GDM1 (cell line): ENCODE data around the gene GTF2E1.
"Not testable (repeated sequence)": the region's sequence is repeated elsewhere in the genome, so short reads cannot be mapped to it uniquely, and the experiment has no call there.

Source experiments
- DNase-seq: peaks from one replicate; lab custom pipeline; 2025; lab: John Stamatoyannopoulos, UW

The GTF2E1 gene

DNA sequence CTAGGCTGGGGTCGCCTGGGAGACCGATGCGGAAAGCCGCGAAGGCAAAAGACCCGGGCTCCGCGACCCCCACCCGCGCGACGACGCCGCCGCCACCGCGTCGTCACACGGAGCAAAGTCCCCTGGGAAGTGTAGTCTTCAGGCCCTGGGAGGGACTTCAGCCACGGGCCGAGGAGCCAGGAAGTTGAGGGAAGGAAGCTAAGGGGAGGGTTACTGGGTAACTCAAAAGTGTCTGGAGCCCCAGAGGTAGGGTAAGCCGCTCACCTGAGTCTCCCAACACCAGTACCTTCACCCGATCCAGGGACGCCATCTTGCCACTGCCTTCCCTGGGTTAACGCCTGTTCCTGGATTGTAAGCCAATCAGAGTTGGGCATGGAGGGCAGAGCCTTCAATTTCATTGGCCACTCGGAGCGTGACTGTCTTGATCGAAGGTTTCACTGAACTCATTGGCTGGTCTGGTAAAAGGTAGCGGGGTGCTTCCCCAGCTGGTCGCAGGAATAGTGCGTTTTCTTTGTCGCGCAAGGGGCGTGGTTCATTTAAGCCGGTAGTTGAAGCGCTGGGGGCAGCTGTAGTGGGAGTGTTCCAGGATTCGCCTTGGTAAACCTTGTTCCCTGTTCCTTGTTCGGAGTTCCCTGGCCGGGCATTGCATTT lies at the start of gene GTF2E1, which contains the start of gene RABL3:
Gene GTF2E1 (plus strand): TSS at position 547 of the 651 bp plus-strand sequence. CDS start 7,809 bp downstream, outside the sequence.
Gene RABL3 (minus strand): TSS at position 319 of the 651 bp plus-strand sequence. CDS start 9 bp downstream, at position 310.
- DNase-seq, result peak; percentile 98

DNA sequence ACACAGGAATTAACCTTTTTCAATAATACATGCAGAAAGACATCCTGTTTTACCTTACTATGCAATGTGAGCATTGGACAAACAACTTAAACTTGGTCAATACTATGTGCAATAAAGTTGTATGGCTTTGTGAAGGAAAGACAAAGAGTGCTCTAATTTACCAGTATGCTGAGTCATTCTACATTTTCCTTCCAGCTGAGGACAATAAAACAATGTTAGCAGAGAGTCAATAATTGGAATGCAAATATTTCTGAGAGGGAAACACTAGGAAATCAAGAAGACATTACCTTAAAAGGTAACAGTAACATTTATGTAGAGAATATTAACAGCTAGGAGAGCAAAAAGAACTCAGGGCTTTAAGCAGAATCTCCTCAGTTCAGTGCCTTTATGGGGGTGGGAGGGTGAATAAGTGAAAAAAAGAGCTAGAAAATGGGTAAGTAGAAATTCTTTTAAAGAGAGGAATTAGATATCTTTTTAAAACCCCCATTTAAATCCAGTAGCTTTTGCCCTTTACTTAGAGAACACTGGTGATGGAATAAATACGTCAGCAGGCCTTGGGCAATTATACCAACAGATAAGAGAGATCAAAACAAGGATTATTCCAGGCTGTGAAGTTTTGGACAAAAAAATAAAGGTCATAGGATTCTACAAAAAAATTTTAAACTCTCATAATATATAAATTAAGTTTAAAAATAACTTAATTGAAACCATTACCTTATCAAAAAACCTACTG lies 48.9 kb upstream of the GTF2E1 start:
- no peak for DNase-seq

DNA sequence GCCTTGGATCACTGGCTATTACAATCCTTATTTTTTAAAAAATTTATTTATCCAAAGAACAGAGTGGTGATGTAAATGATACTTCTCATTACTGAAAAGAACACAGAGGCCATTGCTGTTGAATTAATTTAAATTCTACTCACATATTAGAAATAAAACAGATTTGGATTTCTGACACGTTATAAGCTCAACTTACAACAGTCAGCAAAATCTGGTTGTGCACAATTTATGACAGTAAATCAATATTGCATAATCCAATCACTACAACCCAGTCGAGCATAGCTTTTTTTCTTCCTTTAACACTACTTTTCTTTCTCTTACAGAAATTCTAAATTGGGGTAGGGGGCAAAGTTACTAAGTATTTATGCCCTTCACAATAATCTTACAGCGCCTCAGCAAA lies 43.2 kb upstream of the GTF2E1 start:
- no peak for DNase-seq

DNA sequence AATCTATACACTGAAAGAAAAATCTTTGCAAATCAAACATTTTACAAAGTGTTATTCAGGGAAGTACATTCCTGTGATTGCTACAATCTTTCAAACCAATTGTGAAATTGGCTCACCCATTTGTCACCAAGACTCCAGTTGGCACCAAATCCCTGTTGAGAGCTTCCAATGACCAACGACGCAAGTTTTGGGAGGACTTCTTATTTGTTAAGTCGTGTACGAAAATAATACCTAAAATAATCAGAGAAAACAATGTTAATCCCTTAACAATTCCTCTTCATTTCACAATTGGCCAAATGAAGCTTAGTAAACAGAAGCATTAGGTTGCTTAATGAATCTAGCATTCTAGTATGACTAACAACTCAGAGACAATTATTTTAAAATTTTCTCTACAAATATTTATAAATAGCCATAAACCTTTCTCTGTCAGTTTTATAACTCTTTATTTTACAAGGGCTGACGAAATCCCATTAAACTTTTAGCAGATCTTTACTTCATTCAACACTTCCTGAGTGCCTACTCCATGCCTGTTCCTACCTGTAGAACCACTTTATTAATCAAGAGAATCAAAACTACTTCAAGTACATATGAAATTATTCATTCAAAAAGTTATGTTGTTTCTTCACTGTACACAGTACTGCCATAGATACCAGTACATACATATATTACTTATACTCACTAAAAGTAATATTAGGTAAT lies 36.5 kb upstream of the GTF2E1 start:
- no peak for DNase-seq

DNA sequence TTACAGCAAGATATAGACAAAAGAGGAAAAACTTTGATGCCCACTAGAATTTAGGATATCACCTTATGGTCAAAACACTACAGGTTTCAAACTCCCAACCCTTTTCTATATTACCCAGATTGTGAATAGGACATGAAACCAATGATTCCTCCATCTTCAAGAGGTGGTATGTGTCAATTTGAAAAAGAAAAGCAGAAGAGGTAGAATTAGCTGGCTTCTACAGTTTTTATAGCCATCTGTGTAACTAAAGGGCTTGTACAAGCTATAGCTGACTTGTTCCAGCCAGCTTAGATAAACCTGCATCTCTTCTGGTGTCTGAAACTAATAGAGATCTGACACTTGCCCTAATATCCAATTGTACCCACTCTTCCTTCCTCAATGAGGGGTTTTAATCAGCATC lies 35.6 kb upstream of the GTF2E1 start:
- DNase-seq, result no peak

DNA sequence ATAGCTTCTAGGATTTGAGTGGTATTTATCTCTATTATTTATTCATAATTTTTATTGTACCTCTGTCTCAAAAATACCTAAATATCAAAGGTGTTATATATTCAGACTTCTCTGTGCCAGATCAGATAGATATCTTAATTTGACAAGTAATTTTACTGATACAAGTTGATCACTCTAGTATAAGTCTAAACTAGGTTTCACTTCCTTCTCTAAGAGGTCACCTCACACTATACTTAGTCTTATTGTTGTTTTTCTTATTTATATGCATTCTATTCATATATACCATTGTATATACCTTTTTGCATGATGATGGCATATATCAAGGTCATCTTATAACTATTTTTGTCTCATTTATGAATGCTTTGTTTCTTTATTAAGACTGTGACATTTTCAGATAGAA lies 34.1 kb upstream of the GTF2E1 start:
- DNase-seq, result no peak

DNA sequence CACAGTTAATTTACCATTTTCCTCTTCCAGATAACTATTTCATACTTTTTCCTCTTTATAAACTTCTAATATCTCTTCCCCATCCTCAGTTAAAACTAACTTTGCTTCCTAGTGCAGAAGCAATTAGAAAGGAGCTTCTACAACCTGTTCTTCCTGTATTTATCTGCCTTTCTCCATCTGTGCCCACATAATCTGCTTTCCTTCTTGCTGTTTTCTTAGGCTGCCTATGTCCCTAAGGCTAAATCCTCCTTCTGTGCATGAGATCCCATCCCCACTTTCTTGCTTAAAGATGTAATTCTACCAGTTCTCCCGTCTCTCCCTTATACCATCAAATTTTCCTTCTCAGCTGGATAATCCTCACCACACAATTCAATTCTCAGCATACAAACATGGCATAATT lies 32.2 kb upstream of the GTF2E1 start:
- no peak for DNase-seq

DNA sequence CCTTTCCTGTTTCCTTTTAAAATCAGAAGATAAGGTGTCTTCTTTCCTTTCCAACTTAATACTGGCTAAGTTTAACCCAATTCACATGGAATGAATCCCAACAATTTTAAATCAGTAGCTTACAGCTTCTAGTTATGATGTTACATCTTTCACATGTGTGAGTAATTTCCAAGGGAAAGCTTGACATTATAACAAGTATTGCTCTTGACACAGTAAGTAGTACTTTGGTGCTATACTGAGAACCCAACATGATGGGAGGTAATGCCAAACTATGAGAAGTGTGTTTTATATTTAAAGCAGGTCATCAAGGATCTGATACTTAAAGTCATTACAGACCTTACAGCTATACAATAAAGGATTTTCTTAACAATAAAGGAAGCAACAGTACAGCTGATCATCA lies 29.3 kb upstream of the GTF2E1 start:
- DNase-seq, result no peak

DNA sequence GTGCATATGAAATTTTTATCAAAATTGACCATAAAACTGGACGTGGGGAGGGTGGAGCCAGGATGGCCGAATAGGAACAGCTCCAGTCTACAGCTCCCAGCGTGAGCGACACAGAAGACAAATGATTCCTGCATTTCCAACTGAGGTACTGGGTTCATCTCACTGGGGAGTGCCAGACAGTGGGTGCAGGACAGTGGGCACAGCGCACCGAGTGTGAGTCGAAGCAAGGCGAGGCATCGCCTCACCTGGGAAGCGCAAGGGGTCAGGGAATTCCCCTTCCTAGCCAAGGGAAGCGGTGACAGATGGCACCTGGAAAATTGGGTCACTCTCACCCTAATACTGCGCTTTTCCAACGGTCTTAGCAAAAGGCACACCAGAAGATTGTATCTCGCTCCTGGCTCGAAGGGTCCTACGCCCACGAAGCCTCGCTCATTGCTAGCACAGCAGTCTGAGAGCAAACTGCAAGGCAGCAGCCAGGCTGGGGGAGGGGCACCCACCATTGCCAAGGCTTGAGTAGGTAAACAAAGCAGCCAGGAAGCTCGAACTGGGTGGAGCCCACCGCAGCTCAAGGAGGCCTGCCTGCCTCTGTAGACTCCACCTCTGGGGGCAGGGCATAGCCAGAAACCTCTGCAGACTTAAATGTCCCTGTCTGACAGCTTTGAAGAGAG lies 23.2 kb upstream of the GTF2E1 start:
- DNase-seq, result not testable (repeated sequence)

DNA sequence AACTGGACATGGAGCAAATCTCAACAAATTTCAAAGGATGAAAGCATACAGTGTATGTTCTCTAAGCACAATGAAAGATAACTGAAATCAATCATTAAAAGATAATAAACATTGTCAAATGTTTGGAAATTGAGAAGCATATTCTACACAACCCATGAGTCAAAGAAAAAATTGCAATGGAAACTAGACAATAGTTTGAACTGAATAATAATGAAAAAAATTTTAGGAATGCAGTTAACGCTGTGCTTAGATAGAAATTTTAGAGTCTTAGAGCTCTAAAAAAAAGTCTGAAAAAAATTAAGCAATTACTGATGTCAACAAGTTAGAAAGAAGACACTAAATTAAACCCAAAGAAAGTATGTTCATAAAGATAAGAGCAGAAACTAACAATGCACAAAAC lies 15.8 kb upstream of the GTF2E1 start:
- no peak for DNase-seq

DNA sequence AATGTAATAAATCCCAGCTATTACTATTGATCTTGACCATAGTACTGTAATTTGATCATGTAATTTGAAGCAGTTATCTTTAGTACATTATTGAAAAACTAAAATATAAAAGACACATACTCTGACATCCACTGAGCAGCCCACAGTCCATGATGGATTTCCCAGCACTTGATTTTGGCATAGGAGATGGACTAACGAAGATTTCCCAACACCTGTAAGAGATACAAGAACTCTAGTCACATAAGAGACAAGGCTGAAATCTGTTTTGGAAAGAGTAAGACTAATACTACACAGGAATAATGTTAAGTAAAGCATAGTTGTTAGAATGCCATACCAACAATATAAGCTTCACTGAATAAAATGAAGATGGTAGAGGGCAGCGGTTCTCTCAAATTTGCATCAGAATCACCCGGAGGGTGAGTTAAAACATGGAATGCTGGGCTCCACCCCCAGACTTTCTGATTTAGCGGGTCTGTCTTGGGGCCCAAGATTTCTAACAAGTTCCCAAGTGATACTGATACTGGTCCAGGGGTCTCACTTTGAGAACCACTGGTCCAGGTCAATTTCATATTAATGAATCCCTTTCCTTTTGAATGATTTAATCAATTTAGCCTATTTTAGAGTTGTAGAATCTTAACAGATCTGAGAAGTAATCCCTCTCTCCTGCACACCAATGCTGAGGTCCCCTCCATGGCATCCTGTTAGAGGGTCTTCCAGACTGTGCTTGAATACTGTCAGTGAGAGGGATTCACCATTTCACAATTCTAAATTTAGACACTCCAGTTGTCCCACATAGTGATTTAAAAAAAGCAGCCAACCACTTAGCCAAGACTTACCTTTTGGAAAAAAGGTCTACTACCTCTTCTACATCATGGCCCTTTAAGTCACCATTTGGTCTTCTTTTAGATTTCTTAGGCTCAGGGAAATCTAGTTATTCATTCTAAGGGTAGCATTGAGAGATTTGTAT lies 11.7 kb upstream of the GTF2E1 start:
- no peak for DNase-seq

DNA sequence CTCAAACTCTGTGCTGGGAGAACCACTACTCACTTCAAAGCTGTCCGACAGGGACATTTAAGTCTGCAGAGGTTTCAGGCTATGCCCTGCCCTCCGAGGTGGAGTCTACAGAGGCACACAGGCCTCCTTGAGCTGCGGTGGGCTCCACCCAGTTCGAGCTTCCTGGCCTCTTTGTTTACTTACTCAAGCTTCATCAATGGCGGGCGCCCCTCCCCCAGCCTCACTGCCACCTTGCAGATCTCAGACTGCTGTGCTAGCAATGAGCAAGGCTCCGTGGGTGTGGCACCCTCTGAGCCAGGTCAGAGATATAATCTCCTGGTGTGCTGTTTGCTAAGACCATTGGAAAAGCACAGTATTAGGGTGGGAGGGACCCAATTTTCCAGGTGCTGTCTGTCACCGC lies 4.5 kb upstream of the GTF2E1 start:
- DNase-seq, result not testable (repeated sequence)

DNA sequence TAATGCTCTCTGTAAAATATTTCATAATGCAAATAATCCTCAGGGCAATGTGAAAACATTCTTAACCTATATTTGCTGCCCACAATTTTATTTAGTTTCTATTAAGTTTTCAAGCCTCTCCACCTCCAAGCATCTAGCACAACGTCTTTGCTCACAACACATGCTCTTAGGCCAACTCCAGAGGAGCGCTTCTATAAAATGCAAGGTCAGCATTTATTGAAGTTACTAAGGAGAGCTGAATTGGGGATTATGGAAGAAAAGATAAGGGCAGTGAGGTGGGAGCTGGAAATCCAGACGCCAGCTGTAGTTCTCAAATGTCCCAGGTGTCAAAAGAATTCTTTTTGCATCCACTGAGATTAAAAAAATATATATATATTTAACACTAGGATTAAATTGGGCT lies 1.2 kb upstream of the GTF2E1 start:
- DNase-seq, result no peak

DNA sequence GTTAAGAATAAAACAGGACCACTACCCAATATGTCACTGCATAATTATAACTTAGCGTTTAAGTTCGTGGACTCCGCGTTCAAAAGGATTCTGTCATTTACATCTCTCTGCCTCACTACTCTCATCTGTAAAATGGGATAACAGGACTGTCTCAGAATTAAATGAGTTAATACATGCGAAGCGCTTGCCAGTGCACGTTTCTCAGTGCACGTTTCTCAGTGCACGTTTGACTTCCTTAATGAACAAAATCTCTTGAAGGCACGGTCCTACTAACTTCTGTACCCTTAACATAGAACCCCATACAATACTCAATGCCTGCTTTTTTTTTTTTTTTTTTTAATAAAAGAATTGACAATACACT lies 727 bp upstream of the GTF2E1 start:
- no peak for DNase-seq

DNA sequence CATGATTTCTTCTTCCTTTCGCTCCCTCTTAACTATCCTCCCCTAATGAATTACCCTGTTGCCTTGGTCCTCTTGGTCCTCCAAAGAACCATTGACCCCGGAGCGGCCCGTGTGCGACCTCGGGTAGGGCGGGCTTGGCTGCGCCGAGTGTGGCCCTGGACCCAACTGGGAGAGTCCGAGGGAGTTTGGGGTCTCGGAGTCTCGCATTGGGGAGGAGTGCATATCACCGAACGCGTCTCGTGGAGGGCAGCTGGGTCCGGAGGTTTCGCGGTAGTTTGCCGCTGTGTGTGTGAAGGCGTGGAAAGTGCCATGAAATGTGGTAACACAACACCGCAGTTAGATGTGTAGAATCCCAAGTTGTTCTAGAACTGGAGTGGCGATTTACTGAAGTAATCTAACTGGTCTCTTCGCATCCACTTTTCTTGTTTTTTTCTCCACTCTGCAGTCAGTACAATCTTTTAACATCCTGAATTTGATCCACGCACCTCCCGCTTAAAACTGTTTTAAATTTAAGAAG lies 363 bp downstream of the GTF2E1 start:
- DNase-seq, result no peak

DNA sequence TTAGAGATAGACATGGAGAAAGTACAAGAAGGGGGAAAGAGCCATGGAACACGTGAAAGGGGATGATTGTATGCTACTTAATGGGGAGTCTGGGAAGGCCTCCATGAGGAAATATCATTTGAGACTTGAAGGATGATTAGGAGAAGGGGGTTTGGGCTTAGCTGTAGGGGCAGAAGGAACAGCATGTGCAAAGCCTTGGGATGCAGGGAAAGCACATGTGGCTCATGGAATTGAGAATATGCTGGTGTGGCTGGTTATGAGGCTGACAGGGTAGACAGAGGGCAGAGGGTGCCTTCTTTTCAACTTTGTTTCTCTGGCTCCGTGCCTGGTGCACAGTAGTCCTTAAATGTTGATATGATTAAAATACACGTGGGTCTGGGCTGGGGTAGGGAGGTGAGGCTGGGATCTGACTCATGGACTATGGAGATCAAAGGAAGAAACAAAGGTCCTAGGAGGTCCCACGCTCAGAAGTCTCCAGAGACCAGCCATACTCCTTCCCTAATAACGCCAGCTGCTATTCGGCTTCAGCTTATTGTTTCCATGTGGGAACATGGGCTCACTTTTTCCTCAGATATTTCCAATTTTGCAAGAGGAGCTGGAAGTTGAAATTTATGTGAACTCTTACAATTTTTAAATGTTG lies 1.1 kb downstream of the GTF2E1 start:
- no peak for DNase-seq

DNA sequence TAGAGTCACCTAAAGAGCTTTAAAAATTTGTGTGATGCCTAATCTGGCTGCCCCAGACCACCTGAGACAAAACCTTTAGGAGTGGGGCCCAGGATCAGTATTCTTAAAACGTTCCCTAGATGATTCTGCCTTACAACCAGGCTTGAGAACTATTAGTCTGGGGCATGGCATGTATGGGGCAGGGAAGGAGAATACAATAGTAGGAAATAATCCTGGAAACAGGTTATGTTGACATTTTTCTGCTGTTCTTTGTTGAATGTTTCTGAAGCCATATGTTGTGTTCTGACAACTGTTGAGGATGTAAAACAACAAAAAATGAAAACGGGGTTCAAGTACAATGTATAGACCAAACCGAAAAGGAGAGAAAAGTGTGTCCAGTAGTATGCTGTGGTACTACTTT lies 2.9 kb downstream of the GTF2E1 start:
- DNase-seq, result no peak

DNA sequence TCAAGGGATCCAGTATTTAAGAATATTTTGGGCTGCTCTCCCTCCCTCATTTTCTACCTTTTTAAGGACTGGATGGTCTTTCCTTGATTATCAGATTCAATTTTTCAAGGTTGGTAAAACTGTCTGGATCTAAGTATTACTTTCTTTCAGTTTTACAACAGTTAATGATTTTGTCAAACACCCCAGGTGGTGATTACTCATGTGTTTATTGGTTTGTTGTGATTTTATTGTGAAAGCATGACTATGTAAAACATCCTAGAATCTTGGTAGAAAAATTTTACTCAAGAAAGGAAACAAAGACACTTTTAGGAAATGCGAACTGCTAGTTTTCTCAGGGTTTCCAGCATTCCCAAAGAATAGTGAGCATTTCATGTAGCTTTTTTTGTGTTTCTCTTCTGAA lies 7.3 kb downstream of the GTF2E1 start:
- no peak for DNase-seq

DNA sequence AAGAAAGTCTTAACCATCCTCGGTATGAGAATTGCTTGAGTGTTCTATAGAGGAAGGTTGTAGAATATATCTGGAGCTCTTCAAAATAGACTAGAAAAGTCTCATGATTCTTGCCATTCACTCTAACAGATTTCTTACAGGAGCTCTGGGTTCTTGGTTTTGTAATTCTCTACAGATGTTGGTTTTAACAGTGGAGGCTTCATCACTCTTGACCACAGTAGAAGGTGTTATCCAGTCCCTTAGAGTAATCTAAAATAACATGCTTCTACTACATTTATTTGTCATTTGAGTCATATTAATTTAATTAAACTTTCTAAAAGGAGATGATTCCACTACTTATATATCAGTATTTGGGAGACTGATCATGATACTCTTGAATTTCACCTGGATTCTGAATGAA lies 9.7 kb downstream of the GTF2E1 start:
- no peak for DNase-seq

DNA sequence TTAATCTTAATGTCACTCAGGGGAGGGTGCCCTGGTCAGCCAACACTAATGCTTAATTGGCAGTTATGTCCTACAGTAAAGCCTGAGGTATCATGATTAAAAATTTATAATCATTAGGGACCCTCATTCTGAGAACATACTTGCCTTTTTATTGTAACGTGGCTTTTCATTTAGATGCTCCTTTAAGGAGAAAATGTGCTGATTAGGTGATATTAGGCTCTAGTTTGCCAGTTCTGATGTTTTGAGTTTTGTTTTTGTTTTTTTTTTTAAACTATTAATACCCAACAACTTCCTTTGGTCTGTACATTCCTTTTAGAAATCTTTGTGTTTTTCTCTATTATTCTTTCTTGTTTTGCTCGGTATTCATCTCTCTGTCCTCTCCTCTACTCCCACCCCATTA lies 10.3 kb downstream of the GTF2E1 start:
- no peak for DNase-seq

DNA sequence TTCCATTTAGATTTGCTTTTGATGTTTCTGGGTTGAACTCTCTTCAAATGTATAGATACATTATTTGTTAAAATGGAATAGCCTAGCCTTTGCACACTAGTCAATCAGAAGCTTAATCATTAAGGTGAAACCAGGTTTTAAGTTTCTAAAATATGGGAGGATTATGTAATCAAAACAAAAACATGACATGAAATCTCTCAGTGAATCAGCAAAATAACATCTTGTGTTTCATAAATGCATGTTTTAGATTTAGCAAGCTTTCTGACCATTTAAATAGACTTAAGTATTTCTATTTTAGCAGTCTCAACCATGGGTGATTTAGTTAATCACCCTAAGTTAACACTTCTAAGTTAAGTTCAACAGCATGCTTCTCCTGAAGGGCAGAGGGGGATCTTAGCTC lies 11.3 kb downstream of the GTF2E1 start:
- DNase-seq, result no peak
